GM10266 (cell line): ENCODE measurements around the gene PRSS8.
"Not testable (repeated sequence)": the region's sequence is repeated elsewhere in the genome, so short reads cannot be mapped to it uniquely, and the experiment has no call there.

Source experiments
- DNase-seq: peaks from one replicate; pipeline ENCODE4 v3.0.0; 2012; ENCODE audit errors: extremely low spot score
- CTCF ChIP-seq: IDR thresholded peaks from 2 replicates; pipeline ENCODE4 v1.5.1; 2012; ENCODE audit warnings: mild to moderate bottlenecking, low read depth; ENCODE audit not compliant: control insufficient read depth, insufficient read depth; ENCODE audit errors: missing control alignments

Gene PRSS8

GRCh38 chr16:31149332-31149731 lies 13.8 kb upstream of the PRSS8 start:
- no peak for DNase-seq
- no peak for TF ChIP-seq CTCF

GRCh38 chr16:31148896-31149295 lies 13.4 kb upstream of the PRSS8 start:
- TF ChIP-seq CTCF: no peak

GRCh38 chr16:31148281-31148728 lies 12.8 kb upstream of the PRSS8 start:
- no peak for TF ChIP-seq CTCF
- no peak for DNase-seq

More at GRCh38 chr16:31148896-31149295, 13.4 kb upstream of the PRSS8 start:
- no peak for DNase-seq

- no peak for TF ChIP-seq CTCF
- no peak for DNase-seq
These were observed 12.0 kb upstream of the PRSS8 start for GRCh38 chr16:31147574-31147973.

DNA sequence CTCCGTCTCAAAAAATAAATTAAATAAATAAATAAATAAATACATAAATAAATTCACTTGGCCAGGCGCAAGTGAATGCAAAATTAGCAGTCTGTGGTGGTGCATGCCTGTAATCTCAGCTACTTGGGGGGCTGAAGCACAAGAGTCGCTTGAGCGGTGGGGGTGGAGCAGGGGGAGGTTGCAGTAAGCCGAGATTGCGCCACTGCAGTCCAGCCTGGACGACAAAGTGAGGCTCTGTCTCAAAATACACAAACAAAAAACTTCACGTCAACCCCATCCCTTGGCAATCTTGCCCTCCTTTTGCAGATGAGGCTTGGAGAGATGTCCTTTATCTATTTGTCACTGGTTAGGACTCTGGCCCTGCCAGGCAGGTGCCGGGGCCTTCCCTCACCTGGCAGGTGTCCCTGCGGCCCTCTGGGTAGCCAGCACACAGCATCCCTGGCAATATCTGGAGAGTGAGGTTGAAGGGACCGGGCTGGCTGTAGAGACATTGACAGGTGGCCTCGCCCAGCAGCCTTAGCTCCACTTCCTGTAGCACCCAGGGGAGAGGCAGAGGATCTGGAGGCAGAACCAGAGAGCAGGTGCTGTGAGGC lies 10.0 kb upstream of the PRSS8 start:
- no peak for TF ChIP-seq CTCF
- DNase-seq: no peak

DNA sequence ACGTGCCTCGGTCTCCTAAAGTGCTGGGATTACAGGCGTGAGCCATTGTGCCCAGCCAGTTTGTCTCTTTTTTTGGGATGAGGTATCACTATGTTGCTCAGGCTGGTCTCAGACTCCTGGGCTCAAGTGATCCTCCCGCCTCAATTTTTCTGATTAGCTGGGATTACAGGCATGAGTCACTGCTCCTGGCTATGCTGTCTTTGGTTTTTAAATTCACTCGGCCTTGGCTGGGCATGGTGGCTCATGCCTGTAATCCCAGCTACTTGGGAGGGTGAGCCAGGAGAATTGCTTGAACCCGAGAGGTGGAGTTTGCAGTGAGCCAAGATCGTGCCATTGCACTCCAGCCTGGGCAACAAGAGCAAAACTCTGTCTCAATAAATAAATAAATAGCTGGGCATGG lies 8.9 kb upstream of the PRSS8 start:
- DNase-seq: not testable (repeated sequence)

GRCh38 chr16:31143694-31144148 lies 8.2 kb upstream of the PRSS8 start:
- no peak for DNase-seq
- no peak for TF ChIP-seq CTCF
